Neuronal stem cell (in vitro differentiated cells): Measurements from ENCODE around the gene SETD4.
"Not testable (repeated sequence)": the region's sequence is repeated elsewhere in the genome, so short reads cannot be mapped to it uniquely, and the experiment has no call there.

ENCODE experiments used
- DNase-seq: peaks from one replicate; pipeline ENCODE4 v3.0.0-alpha.2; 2013; ENCODE audit warnings: low spot score
- H2AFZ ChIP-seq: one replicate; pipeline ENCODE4 v1.6.1; 2013; ENCODE audit warnings: mild to moderate bottlenecking, low read length, inconsistent platforms
- H2AK5ac ChIP-seq: 2 replicates; pipeline ENCODE4 v1.6.1; 2013; ENCODE audit warnings: low read depth, mild to moderate bottlenecking, inconsistent platforms, low read length, moderate library complexity, mixed read lengths
- H2BK120ac ChIP-seq: 2 replicates; pipeline ENCODE4 v1.6.1; 2013; ENCODE audit warnings: low read depth, mild to moderate bottlenecking, inconsistent platforms, low read length, moderate library complexity, mixed read lengths
- H2BK12ac ChIP-seq: one replicate; pipeline ENCODE4 v1.6.1; 2013; ENCODE audit warnings: low read length, inconsistent platforms
- H2BK15ac ChIP-seq: 2 replicates; pipeline ENCODE4 v1.6.1; 2013; ENCODE audit warnings: mild to moderate bottlenecking, low read length, inconsistent platforms, mixed read lengths
- H2BK5ac ChIP-seq: one replicate; pipeline ENCODE4 v1.6.1; 2013; ENCODE audit warnings: inconsistent platforms, mild to moderate bottlenecking, low read length, moderate library complexity
- H3K14ac ChIP-seq: one replicate; pipeline ENCODE4 v1.6.1; 2013; ENCODE audit warnings: low read length, inconsistent platforms
- H3K18ac ChIP-seq: 2 replicates; pipeline ENCODE4 v1.6.1; 2013; ENCODE audit warnings: low read length, inconsistent platforms
- H3K23ac ChIP-seq: 2 replicates; pipeline ENCODE4 v1.6.1; 2013; ENCODE audit warnings: low read depth, mild to moderate bottlenecking, mixed read lengths, low read length, inconsistent platforms; ENCODE audit not compliant: poor library complexity
- H3K27ac ChIP-seq: replicated peaks from 3 replicates; pipeline ENCODE4 v1.5.1; 2013; ENCODE audit warnings: low read length, inconsistent platforms
- H3K27me3 ChIP-seq, 3 experiments: 2 replicates each; pipeline ENCODE4 v1.6.1; 2013; ENCODE audit warnings: low read length in 3 of 3, mild to moderate bottlenecking in 2 of 3, inconsistent platforms in 1 of 3, low read depth in 1 of 3, mixed read lengths in 1 of 3, moderate library complexity in 1 of 3; ENCODE audit not compliant: control insufficient read depth in 3 of 3, insufficient read depth in 3 of 3
- H3K36me3 ChIP-seq, 2 donors: replicated peaks in 1 of 2; 2 replicates each; pipeline ENCODE4 v1.6.1; 2013; ENCODE audit warnings: low read length in 2 of 2; ENCODE audit not compliant: control insufficient read depth in 2 of 2, insufficient read depth in 2 of 2
- H3K4ac ChIP-seq: 2 replicates; pipeline ENCODE4 v1.6.1; 2013; ENCODE audit warnings: inconsistent platforms, mild to moderate bottlenecking, low read length, moderate library complexity
- H3K4me1 ChIP-seq, 2 donors: 1 replicate in 1 of 2; 2 replicates in 1 of 2; pipeline ENCODE4 v1.6.1; 2013; ENCODE audit warnings: low read length in 2 of 2, low read depth in 1 of 2; ENCODE audit not compliant: control insufficient read depth in 2 of 2, insufficient read depth in 1 of 2
- H3K4me2 ChIP-seq: one replicate; pipeline ENCODE4 v1.6.1; 2013; ENCODE audit warnings: mild to moderate bottlenecking, low read length, inconsistent platforms; ENCODE audit not compliant: insufficient read depth, poor library complexity, severe bottlenecking
- H3K4me3 ChIP-seq, 2 donors: 2 replicates each; pipeline ENCODE4 v1.5.1; 2013; ENCODE audit warnings: low read length in 2 of 2, mild to moderate bottlenecking in 2 of 2, inconsistent platforms in 1 of 2, moderate library complexity in 1 of 2
- H3K79me1 ChIP-seq: one replicate; pipeline ENCODE4 v1.6.1; 2013; ENCODE audit warnings: low read depth, mild to moderate bottlenecking, inconsistent platforms, low read length, moderate library complexity
- H3K9ac ChIP-seq: one replicate; pipeline ENCODE4 v1.6.1; 2013; ENCODE audit warnings: mild to moderate bottlenecking, low read depth, low read length, inconsistent platforms; ENCODE audit not compliant: poor library complexity
- H3K9me3 ChIP-seq, 2 donors: replicated peaks in 1 of 2; 2 replicates each; pipeline versions ENCODE3 to v1.6.1; 2013; ENCODE audit warnings: low read length in 2 of 2, mild to moderate bottlenecking in 2 of 2, inconsistent platforms in 1 of 2, low read depth in 1 of 2, mixed read lengths in 1 of 2, moderate library complexity in 1 of 2; ENCODE audit not compliant: control insufficient read depth in 2 of 2, insufficient read depth in 1 of 2
- H4K8ac ChIP-seq: one replicate; pipeline ENCODE4 v1.6.1; 2013; ENCODE audit warnings: low read depth, mild to moderate bottlenecking, inconsistent platforms, low read length, moderate library complexity
- H4K91ac ChIP-seq: one replicate; pipeline ENCODE4 v1.6.1; 2013; ENCODE audit warnings: low read length, low read depth, mild to moderate bottlenecking, inconsistent platforms; ENCODE audit not compliant: poor library complexity
- WGBS, 2 donors: extraction: QIAGEN DNeasy Blood & Tissue Kit; methylation state at CpG; one replicate each; pipeline ENCODE4 v1.1.7; 2013; ENCODE audit warnings: missing lambda C conversion rate in 2 of 2, mixed read lengths in 1 of 2; ENCODE audit not compliant: insufficient read length in 2 of 2, insufficient replicate concordance in 1 of 2; ENCODE audit errors: extremely low coverage in 2 of 2; 5-methylcytosine and 5-hydroxymethylcytosine counted together

The SETD4 gene

GRCh38 chr21:36073911-36074310, 13.6 kb upstream of the SETD4 start:
- H3K9ac ChIP-seq, H3K79me1 ChIP-seq, H2BK12ac ChIP-seq, H2BK5ac ChIP-seq, H3K27ac ChIP-seq, H3K4me3 ChIP-seq, H4K91ac ChIP-seq, H3K23ac ChIP-seq, H4K8ac ChIP-seq, H3K4me2 ChIP-seq, H3K18ac ChIP-seq, H3K4ac ChIP-seq, H3K4me1 ChIP-seq, H2BK120ac ChIP-seq, H3K9me3 ChIP-seq, H3K14ac ChIP-seq, H3K36me3 ChIP-seq, H2BK15ac ChIP-seq, H2AFZ ChIP-seq, DNase-seq, H2AK5ac ChIP-seq: not testable (repeated sequence)
- no CpG with 5 or more reads among the region's 5 CpGs for WGBS, 2 donors
- H3K27me3 ChIP-seq: peaks cover 0 to 45% (median 0%) of the 10 kb centered on the region in 3 experiments

GRCh38 chr21:36073181-36073580, 12.9 kb upstream of the SETD4 start:
- H3K79me1 ChIP-seq: no peaks in the 10 kb centered on the region
- no peak overlapping the region for H2AK5ac ChIP-seq
- no peak overlapping the region for H4K91ac ChIP-seq
- no peak overlapping the region for H2BK12ac ChIP-seq
- H3K27ac ChIP-seq: no peak overlapping the region
- H3K9ac ChIP-seq: no peak overlapping the region
- H3K4me1 ChIP-seq: no peaks in the 10 kb centered on the region
- peaks cover 0 to 41% (median 0%) of the 10 kb centered on the region in 3 experiments for H3K27me3 ChIP-seq
- no peak overlapping the region for H2BK120ac ChIP-seq
- no CpG with 5 or more reads among the region's 3 CpGs for WGBS, 2 donors
- no peak overlapping the region for H2BK5ac ChIP-seq
- H3K23ac ChIP-seq: no peak overlapping the region
- H2AFZ ChIP-seq: no peak overlapping the region
- H3K14ac ChIP-seq: no peak overlapping the region
- no peak for DNase-seq
- no peak overlapping the region for H3K4me3 ChIP-seq
- H3K18ac ChIP-seq: no peak overlapping the region
- H4K8ac ChIP-seq: no peak overlapping the region
- H3K36me3 ChIP-seq: no peaks in the 10 kb centered on the region
- H2BK15ac ChIP-seq: no peak overlapping the region
- H3K9me3 ChIP-seq: peaks cover 3 to 9% of the 10 kb centered on the region in 2 donors
- H3K4me2 ChIP-seq: no peak overlapping the region
- H3K4ac ChIP-seq: no peak overlapping the region

GRCh38 chr21:36072453-36073162, 12.3 kb upstream of the SETD4 start:
- H3K14ac ChIP-seq: no peak overlapping the region
- H3K23ac ChIP-seq: no peak overlapping the region
- no peak overlapping the region for H3K4ac ChIP-seq
- no peak overlapping the region for H2AK5ac ChIP-seq
- H3K79me1 ChIP-seq: no peaks in the 10 kb centered on the region
- H2BK12ac ChIP-seq: no peak overlapping the region
- no CpG with 5 or more reads among the region's 12 CpGs for WGBS, 2 donors
- H3K4me1 ChIP-seq: no peaks in the 10 kb centered on the region
- peaks cover 4 to 9% of the 10 kb centered on the region in 2 donors for H3K9me3 ChIP-seq
- no peak for DNase-seq
- H4K91ac ChIP-seq: no peak overlapping the region
- H4K8ac ChIP-seq: no peak overlapping the region
- no peak overlapping the region for H2BK120ac ChIP-seq
- H3K27me3 ChIP-seq: peaks cover 0 to 36% (median 0%) of the 10 kb centered on the region in 3 experiments
- no peak overlapping the region for H2AFZ ChIP-seq
- no peak overlapping the region for H3K27ac ChIP-seq
- H2BK15ac ChIP-seq: no peak overlapping the region
- H3K9ac ChIP-seq: no peak overlapping the region
- H3K4me3 ChIP-seq: no peak overlapping the region
- H3K18ac ChIP-seq: no peak overlapping the region
- no peak overlapping the region for H3K4me2 ChIP-seq
- H3K36me3 ChIP-seq: no peaks in the 10 kb centered on the region
- no peak overlapping the region for H2BK5ac ChIP-seq

- H3K4ac ChIP-seq: no peak overlapping the region
- H3K18ac ChIP-seq: no peak overlapping the region
- H2BK120ac ChIP-seq: no peak overlapping the region
- H4K8ac ChIP-seq: no peak overlapping the region
- H3K14ac ChIP-seq: no peak overlapping the region
- peak overlapping the region; percentile 2 for H2AK5ac ChIP-seq
- no peaks in the 10 kb centered on the region for H3K36me3 ChIP-seq
- H3K9ac ChIP-seq: no peak overlapping the region
- H3K9me3 ChIP-seq: peaks cover 4 to 9% of the 10 kb centered on the region in 2 donors
- no peak overlapping the region for H2BK15ac ChIP-seq
- H3K23ac ChIP-seq: no peak overlapping the region
- H3K4me2 ChIP-seq: no peak overlapping the region
- no peak for DNase-seq
- H3K27me3 ChIP-seq: peaks cover 0 to 26% (median 0%) of the 10 kb centered on the region in 3 experiments
- no CpG with 5 or more reads among the region's 7 CpGs for WGBS, 2 donors
- no peaks in the 10 kb centered on the region for H3K79me1 ChIP-seq
- H3K4me1 ChIP-seq: no peaks in the 10 kb centered on the region
- H2BK5ac ChIP-seq: no peak overlapping the region
- no peak overlapping the region for H3K27ac ChIP-seq
- H4K91ac ChIP-seq: no peak overlapping the region
- H2BK12ac ChIP-seq: no peak overlapping the region
- no peak overlapping the region for H2AFZ ChIP-seq
- no peak overlapping the region for H3K4me3 ChIP-seq
Measured at GRCh38 chr21:36070999-36071398, 10.7 kb upstream of the SETD4 start.
